ENCODE data around the gene MSH2. TPM values are rescaled to one million over a fixed set of nuclear protein-coding genes. Genes with fewer than 3 reads are reported as not detected.
"Not testable (repeated sequence)": the region's sequence is repeated elsewhere in the genome, so short reads cannot be mapped to it uniquely, and the experiment has no call there.

Gene MSH2
- total RNA-seq, 4 donors from 2014 or later, result 8.2 to 15.3 (median 14.2) TPM

DNA sequence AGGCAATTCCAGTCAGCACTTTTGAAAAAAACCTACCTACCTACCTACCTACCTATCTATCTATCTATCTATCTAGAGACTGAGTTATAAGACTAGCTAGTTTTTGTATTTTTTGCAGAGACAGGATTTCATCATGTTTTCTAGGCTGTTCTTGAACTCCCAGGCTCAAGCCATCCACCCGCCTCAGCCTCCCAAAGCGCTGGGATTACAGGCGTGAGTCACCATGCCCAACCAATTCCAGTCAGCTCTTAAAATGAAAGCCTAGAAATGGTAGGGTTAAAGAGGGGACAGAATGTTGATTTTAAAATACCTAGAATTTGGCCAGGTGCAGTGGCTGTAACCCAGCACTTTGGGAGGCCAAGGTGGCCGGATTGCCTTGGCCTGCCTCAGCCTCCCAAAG, 19.1 kb downstream of the MSH2 start:
- Histone ChIP-seq H3K27ac (no peak overlapping the region), H3K9me3 (no peaks in the 10 kb centered on the region), H3K4me1 (no peaks in the 10 kb centered on the region), H3K4me3 (no peak overlapping the region), H3K36me3 (peaks cover 0 to 76% (median 0%) of the 10 kb centered on the region in 3 donors), H3K27me3 (no peaks in the 10 kb centered on the region)
- DNase-seq (ENCODE audit: low spot score in 2 of 2), result no peak
- TF ChIP-seq, protein P1, sequence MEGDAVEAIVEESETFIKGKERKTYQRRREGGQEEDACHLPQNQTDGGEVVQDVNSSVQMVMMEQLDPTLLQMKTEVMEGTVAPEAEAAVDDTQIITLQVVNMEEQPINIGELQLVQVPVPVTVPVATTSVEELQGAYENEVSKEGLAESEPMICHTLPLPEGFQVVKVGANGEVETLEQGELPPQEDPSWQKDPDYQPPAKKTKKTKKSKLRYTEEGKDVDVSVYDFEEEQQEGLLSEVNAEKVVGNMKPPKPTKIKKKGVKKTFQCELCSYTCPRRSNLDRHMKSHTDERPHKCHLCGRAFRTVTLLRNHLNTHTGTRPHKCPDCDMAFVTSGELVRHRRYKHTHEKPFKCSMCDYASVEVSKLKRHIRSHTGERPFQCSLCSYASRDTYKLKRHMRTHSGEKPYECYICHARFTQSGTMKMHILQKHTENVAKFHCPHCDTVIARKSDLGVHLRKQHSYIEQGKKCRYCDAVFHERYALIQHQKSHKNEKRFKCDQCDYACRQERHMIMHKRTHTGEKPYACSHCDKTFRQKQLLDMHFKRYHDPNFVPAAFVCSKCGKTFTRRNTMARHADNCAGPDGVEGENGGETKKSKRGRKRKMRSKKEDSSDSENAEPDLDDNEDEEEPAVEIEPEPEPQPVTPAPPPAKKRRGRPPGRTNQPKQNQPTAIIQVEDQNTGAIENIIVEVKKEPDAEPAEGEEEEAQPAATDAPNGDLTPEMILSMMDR (IDR thresholded peaks at IDR 0.05), result no peak
- no peak for TF ChIP-seq POLR2A (IDR thresholded peaks at IDR 0.05)
- TF ChIP-seq EP300 (IDR thresholded peaks at IDR 0.05), result no peak
- WGBS, 2 donors, result 95 to 96% methylated on average over 4 of the region's 4 CpGs

- Histone ChIP-seq H3K36me3 (peaks cover 0 to 70% (median 0%) of the 10 kb centered on the region in 3 donors), H3K4me1 (no peaks in the 10 kb centered on the region), H3K9me3 (no peaks in the 10 kb centered on the region), H3K27ac (no peak overlapping the region), H3K27me3 (no peaks in the 10 kb centered on the region), H3K4me3 (no peak overlapping the region)
- no peak for DNase-seq (ENCODE audit: low spot score in 2 of 2)
- TF ChIP-seq POLR2A (IDR thresholded peaks at IDR 0.05) (no peak), EP300 (IDR thresholded peaks at IDR 0.05) (no peak)
- TF ChIP-seq, protein P1 (IDR thresholded peaks at IDR 0.05), result no peak
- 78 to 79% methylated on average over 2 of the region's 2 CpGs for WGBS, 2 donors
These were observed 19.6 kb downstream of the MSH2 start for GRCh38 chr2:47422560-47422959.

GRCh38 chr2:47426786-47427185, 23.8 kb downstream of the MSH2 start:
- Histone ChIP-seq H3K27ac (no peak overlapping the region), H3K4me1 (no peaks in the 10 kb centered on the region), H3K9me3 (no peaks in the 10 kb centered on the region), H3K36me3 (peaks cover 0 to 61% (median 0%) of the 10 kb centered on the region in 3 donors), H3K27me3 (no peaks in the 10 kb centered on the region), H3K4me3 (no peak overlapping the region)
- no peak for DNase-seq (ENCODE audit: low spot score in 2 of 2)
- TF ChIP-seq POLR2A (IDR thresholded peaks at IDR 0.05) (no peak), EP300 (IDR thresholded peaks at IDR 0.05) (no peak)
- TF ChIP-seq, protein P1 (IDR thresholded peaks at IDR 0.05), result no peak
- WGBS, 2 donors, result 84 to 92% methylated on average over 4 of the region's 4 CpGs

GRCh38 chr2:47429795-47430194, 26.8 kb downstream of the MSH2 start:
- no peak for TF ChIP-seq EP300 (IDR thresholded peaks at IDR 0.05)
- TF ChIP-seq POLR2A (IDR thresholded peaks at IDR 0.05), result no peak
- TF ChIP-seq, protein P1 (IDR thresholded peaks at IDR 0.05), result no peak
- no peak for DNase-seq (ENCODE audit: low spot score in 2 of 2)
- 90 to 91% methylated on average over 6 of the region's 6 CpGs for WGBS, 2 donors

GRCh38 chr2:47433006-47433405, 30.1 kb downstream of the MSH2 start:
- not testable (repeated sequence) for H3K4me1 ChIP-seq; H3K4me3 ChIP-seq; H3K9me3 ChIP-seq; H3K27ac ChIP-seq; H3K27me3 ChIP-seq; DNase-seq (ENCODE audit: low spot score in 2 of 2)
- peaks cover 0 to 28% (median 0%) of the 10 kb centered on the region in 3 donors for H3K36me3 ChIP-seq
- WGBS, 2 donors, result no CpG with 5 or more reads among the region's 32 CpGs

More at GRCh38 chr2:47429795-47430194, 26.8 kb downstream of the MSH2 start:
- Histone ChIP-seq H3K4me3 (no peak overlapping the region), H3K27me3 (no peaks in the 10 kb centered on the region), H3K4me1 (no peaks in the 10 kb centered on the region), H3K27ac (no peak overlapping the region), H3K9me3 (no peaks in the 10 kb centered on the region), H3K36me3 (peaks cover 0 to 35% (median 0%) of the 10 kb centered on the region in 3 donors)

- not testable (repeated sequence) for H3K27ac ChIP-seq; DNase-seq (ENCODE audit: low spot score in 2 of 2); H3K27me3 ChIP-seq; H3K9me3 ChIP-seq; H3K4me1 ChIP-seq; H3K4me3 ChIP-seq
- no CpG with 5 or more reads among the region's 31 CpGs for WGBS, 2 donors
- peaks cover 0 to 28% (median 0%) of the 10 kb centered on the region in 3 donors for H3K36me3 ChIP-seq
These were observed 30.5 kb downstream of the MSH2 start for GRCh38 chr2:47433445-47433844.

All from tibial nerve (tissue), 4 donors.